ENCODE measurements around the gene IRF7.
"Not testable (repeated sequence)": the region's sequence is repeated elsewhere in the genome, so short reads cannot be mapped to it uniquely, and the experiment has no call there.

The IRF7 gene

DNA sequence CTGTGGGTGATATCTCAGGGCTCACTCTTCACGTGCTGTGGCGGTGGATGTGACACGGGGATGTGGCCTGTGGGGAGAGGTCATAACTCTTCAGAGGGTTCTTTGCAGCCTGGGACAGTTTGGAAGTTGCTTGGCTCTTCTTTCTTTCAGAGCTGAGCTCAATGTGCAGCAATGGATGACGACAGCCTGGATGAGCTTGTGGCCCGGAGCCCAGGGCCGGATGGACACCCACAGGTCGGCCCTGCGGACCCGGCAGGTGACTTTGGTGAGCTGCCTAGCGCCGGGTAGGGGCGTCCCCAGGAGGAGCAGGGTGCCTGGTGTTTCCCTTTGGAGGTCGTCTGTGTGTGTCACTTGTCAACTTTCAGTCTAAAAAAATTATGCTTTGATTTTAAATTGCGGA is 34.4 kb downstream of the IRF7 start:
- DNase-seq (ENCODE audit: low read depth): no peak

DNA sequence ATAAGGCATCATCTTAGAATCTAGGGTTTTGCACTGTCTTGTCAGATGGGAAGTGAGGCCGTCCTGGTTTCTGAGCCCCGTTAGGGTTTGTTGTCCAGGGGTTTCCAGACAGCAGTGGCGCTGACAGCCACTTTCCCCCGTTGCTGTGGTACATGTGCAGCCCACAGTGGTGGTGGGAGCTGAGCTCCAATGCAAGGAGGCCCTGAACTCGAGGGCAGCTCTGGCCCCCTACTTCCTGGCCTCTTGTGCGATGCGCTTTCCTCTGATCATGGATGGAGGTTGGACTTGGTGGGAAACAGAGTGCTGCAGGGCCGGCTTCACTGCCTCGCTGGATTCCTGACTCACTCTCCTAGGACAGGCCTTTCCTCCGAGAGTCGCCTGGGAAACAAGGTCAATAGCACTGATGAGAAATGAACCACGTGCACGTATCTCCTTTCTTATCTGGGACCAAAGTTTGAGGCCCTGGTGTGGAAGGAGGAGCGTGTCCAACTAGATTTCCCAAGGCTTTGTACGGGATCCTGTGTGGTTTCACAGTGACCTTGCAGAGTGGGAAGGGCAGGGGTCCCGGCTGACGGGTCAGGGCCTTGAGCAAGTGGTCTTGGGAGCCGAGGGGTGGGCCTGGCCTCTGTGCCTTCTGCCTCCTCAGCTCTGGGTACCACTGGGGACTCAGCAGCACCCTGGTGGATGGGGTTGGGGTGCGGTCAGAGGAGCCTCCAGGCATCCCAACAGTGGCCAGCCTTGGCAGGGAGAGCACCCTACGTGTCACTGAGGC is 35.7 kb downstream of the IRF7 start:
- no peak for DNase-seq (ENCODE audit: low read depth)

DNA sequence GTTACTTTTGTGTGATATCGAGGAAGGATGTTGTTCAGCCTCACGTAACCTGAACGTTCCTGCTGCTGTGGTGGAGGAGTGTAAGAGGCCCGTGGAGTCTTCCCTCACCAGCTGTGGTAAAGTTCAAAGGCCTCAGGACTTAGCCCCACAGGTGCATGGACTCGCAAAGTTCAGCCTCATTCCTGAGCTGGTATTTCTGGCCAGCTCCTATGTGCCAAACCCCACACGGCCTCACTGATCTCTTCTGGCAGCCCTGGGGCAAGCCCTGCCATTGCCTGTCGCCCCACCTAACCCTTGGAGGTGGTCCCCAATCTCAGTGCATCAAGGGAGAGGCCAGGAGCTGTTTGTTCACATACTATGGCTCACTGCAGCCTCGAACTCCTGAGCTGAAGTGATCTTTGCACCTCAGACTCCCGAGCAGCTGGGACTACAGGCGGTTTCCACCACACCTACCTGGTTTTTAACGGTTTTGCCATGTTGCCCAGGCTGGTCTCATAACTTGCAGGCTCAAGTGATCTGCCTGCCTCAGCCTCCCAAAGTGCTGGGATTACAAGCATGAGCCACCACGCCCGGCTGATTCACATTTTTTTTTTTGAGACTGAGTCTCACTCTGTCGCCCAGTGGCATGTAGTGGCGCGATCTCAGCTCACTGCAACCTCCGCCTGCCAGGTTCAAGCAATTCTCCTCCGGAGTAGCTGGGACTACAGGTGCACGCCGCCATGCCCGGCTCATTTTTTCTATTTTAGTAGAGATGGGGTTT is 37.3 kb downstream of the IRF7 start:
- no peak for DNase-seq (ENCODE audit: low read depth)

DNA sequence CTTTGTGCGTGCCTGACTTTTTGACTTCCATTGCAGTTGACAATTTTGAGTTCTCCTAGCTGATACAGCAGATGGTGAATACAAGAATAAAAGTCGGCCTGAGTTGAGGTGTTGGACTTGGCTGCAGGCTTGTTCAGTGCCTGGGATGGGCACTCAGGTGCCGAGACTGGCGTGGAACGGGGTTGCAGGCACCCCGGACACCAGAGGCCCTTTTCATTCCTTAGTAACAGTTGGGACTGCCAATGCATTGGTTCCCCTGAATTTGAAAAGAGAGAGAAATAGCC is 38.2 kb downstream of the IRF7 start:
- no peak for DNase-seq (ENCODE audit: low read depth)

DNA sequence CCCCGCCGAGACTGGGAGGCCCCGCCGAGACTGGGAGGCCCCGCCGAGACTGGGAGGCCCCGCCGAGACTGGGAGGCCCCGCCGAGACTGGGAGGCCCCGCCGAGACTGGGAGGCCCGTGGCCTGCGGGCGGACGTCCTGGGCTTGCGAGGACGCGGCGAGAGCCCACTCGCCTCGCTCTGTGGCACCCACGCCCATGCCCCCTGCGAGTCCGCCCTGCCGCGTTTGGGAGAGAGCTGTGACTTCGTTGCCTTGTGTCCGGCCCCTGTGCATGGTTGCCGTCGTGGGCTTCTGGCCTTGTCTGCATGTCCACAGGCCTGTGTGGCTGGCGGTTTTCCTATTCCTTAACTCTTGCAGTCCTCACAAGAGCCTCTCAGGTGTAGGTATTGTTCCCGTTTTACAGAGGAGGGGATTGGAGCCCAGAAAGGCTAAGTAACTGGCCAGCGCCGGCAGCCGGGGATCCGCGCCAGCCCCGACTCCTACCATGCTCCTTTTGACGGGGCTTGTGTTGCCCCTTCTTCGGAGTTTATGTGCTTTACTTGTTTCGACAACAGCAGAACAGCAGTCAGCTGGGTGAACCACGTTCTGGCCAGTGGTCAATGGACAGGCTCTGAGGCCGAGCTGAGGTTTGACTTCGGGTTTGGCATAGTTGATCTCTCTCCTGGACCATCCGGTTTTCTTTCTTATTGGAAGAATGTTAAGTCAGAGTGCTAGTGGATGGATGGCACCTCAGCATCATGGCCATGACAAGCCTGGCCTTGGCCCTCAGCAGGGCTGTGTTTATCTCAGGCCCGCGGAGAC is 38.7 kb downstream of the IRF7 start:
- no peak for DNase-seq (ENCODE audit: low read depth)

DNA sequence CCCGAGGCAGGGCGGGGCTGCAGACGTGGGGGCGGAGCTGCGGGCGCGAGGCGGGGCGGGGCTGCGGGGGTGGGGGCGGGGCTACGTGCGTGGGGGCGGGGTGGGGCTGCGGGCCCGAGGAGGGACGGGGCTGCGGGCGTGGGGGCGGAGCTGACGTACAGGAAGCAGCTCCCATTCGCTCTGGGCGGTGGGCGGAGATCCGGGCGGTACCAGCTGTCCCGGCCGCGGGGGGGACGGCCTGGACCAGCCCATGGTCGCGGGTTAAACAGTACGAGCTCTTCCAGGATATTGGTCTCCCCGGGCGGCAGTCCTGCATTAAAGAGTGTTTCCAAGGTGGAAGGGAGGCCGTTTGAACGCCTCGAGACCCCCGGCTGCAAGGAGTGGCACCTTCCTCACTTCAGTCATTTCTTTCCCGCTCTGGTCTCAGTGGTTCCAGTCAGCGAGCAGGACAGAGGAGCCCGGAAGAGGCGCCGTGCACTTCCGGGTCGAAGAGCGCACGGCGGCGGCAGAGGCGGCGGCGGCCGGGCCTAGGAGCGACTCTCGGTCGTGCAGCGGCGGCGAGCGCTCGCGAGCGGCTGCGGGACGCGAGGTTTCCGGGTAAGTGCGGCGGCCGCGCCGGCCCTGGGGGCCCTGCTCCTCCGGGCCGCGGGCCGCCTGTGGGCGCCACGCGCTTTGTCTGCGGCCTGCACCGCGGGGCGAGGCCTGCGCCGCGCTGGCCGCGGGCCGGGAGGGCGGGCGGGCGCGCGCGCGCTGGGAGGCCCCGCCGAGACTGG is 39.6 kb downstream of the IRF7 start, which contains the start of gene PHRF1:
Gene PHRF1 (plus strand): TSS at position 475 of the 773 bp plus-strand sequence. CDS start 5,043 bp downstream, outside the sequence.
- peak; percentile 88 for DNase-seq (ENCODE audit: low read depth)

DNA sequence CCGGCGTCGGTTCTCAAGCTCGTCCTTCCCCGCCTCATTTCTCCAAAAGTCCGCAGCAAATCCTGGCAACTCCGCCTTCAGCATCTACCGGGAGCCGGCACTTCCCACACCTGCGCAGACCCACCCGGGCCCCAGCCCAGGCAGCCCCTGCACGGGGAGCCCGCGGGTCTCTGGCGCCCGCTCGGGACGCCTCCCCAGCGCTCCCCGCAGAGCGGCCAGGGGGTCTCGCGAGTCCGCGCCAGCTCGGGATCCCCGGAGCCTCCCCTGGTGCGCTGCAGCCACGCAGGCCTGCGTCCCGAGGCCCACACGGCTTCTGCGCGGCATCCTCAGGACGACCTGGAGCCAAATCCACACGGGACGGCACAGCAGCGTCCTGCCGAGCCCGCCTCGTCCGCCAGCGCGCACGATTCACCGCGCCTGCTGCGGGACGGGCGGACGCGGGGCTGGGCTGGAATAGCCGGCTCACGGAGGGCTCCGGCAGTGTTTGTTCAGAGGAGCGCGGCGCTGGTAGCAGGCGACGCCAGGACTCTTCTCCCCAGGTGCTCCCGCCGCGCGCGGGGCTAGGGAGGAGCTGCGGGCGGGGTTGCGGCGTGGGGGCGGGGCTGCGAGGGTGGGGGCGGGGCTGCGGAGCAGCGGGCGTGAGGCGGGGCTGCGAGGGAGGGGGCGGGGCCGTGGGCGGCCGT is 40.3 kb downstream of the IRF7 start:
- DNase-seq (ENCODE audit: low read depth): no peak

DNA sequence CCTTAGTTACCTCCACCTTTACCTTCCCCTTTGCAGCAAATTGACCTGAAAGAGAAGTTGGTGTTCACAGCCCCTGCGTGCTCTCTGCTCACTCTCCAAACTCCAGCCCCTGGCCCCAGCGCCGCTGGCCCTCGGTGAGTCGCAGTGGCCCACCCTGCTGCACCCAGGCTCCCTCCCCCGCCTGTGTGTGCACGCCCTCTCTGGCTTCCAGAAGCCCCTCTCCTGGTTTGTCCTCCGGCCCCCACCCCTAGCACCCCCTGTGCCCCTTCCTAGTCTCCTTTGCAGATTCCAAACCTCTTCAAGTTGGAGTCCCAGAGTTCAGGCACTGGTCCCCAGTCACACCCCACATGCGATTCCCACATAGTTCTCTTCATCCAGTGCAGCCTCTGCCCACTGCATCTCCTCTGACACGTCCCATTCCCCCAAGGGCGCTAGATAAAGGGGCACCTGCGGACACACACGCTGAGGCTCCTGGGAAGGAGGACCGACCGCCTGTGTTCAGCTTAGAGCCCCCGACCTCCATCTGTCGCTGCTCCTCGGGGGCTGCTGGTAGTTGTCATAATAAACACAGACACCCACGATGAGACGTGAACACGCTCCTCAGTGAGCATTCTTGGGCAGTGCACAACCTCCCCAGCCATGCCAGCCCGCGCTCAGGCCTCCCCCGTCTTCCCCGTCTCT is 41.0 kb downstream of the IRF7 start:
- DNase-seq (ENCODE audit: low read depth): no peak

DNA sequence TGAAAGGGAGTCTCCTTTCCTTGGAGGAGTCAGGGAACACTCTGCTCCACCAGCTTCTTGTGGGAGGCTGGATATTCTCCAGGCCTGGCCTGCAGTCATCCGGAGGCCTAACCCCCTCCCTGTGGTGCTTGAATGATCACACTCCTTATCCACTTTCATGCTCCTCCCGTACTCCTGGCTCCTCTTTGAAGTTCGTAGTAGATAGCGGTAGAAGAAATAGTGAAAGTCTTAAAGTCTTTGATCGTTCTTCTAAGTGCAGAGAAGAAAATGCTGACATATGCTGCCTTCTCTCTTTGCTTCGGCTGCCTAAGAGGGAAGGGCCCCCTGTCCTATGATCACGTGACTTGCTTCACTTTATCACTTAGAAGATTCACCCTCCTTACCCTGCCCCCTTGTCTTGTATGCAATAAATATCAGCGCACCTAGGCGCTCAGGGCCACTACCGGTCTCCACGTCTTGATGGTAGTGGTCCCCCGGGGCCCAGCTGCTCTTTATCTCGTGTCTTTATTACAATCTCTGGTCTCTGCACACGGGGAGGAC is 41.6 kb downstream of the IRF7 start:
- DNase-seq (ENCODE audit: low read depth): not testable (repeated sequence)

DNA sequence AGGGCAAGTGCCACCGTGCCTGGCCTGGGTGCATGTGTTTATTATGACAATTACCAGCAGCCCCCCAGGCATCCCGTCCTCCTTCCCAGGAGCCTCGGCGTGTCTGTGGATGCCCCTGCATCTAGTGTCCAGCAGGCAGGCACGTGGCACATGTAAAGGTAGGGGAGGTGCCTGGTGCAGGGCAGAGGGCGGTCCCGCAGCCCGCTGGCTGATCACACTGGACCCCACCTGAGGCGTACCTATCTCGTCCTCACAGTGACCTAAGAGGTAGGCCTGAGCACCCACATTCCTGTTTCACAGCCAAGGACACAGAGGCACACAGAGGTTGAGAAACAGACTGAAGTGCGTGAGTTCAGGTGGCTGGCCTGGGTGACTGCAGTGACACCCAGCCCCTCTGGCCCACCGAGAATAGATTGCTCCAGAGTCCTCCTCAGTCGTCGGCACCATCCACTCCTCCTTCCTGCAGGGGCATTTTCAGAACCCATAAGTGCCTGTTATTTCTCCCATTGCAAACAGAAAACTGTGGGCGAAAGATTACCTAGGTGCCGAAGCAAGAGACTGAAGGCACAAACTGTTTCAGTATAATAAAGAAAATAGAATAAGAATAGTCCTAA is 42.5 kb downstream of the IRF7 start:
- no peak for DNase-seq (ENCODE audit: low read depth)

DNA sequence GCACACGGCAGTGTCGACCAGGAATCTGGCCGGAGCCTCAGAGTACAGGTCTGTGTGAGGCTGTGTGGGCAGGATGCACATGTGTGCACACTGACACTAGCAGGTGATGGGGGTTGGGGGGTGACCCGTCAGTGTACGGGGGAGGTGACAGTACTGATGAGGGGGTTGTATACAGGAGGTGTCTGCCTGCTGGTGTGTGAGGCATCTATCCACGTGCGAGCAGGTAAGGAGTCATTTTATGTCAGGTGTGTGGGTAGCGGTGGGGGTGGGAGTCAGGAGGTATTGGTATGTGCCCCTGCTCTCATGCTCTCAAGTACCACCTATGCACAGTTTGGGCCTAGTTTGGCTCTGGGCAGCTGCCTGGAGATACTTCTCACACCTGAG is 44.0 kb downstream of the IRF7 start:
- DNase-seq (ENCODE audit: low read depth): no peak

DNA sequence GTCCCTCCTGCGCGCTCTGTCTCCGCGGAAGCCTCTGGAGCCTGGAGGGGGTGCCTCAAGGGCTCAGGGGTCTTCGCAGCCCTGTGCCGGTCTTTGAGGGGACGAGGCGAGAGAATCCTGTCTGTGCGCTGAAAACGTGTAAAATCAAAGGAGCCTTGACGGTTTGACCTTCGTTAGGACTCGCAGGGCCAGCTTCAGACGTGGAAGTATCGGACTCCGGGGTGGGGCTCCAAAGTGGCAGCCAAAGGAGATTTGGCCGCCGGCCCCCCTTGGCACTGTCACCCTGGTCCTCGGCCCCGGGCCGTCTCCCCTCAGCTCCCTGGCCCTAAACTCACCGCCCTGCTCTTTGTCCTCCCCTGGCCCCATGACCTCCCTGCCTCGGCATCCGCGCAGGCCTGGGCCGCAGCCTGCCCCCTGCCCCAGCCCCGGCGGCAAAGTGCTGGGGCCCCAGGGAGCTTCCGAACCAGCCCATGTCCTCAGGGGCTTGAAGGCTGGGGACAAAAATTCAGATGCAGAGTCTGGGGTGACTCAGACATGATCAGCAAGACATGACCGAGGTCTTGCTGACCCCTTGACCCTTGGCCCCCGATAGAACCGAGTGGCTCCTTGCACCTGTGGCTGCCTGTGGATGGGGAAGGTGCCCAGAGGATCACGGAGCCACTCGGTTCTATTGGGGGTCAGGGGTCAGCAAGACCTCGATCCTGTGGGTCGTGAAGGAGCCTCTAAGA is 46.4 kb downstream of the IRF7 start:
- no peak for DNase-seq (ENCODE audit: low read depth)

DNA sequence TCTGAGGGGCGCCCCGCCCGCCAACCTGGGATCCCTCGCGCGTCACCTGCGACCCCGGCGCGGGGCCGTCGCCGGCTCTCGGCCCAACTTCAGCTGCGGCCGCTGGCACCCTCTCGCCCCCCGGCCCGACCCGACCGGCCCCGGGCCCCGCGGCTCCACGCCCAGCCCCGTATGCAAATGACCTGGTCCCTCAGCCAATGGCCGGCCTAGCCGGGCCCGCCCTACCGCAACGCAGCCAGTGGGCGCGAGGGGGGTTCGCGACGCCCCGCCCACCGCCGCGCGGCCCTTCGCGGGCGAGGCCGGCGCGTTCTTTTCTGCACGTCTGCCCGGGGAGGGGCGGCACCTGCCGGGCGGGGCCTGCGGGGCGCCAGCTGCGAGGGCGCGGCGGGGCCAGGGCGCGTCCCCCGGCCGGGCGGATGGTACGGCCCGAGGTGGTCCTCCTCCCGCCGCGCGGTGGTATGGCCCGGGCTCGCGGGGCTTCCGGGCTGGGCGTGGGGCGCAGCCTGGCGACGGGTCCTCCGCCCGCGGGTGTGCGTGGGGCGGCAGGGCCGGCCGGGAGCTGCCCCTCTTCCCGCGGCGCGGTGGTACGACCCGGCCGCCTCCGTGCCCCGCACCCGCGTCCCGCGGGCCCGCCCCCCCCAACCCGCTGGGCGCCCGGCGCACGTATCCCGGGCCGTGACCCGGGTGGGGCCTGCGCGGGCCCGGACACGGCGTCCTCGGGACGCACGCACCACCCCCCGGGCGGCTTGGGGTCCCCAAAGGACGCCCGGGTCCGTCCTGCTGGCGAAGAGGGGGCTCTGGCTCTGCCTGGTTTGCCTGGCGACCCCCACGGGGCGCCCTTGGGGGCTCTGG is 47.2 kb downstream of the IRF7 start:
- peak; percentile 63 for DNase-seq (ENCODE audit: low read depth)

DNA sequence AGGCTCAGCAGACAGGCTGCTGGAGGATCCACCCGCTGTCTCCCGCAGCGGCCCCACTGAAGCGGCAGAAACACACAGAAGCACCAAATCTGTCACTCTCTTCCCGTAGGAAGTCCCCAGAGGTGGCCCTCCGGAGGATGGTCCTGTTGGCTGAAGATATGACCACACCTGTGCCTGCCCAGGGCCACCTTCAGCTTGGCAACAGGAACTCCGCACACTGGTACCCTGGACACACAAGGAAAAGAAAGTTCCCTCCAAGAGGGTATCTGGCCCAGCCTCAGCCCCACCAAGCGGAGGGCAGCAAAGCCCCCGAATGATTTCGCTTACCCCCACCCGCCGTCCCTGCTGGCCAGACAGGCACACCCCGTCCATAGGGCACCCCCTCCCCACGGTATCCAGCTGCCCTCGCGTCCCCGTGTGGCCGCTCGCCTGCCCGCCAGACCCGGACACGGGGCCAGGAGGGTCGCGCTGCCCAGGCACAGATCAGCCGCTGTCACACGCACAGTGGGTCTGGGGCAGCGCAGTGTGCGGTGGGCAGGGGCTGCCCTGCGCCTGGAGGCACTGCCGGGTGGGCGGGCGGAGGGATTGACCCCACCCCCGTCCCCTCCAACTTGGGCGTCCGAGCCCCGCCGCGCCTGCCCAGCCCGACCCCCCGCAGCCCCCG is 48.0 kb downstream of the IRF7 start:
- DNase-seq (ENCODE audit: low read depth): no peak

DNA sequence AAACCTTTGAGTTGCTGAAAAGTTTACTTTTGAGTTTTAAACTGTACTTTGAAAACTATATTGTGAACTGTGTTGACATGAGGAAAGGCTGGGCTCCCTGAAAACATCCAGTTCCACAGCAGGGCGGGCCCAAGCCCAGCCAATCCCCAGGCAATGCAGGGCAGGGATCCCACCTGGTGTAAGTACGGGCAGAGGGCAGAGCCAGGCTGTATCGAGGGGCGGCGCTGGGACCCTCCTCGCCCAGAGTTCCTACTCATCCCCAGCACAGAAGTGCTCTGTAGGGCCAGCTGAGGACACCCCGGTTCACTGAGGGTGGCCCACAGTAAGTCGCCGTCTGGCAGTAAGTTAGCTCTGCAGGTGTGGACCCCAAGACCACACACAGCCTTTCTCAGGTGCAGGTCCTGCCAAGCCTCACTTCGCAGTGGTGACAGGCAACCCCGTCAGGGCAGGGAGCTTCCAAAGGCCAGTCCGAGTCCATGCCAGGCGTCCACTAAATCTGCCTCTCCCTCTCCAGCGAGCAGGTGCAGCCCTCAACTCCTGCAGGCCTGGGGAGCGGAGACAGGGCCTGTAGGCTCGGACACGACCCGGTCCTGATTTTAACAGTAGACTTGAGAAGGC is 48.6 kb downstream of the IRF7 start:
- no peak for DNase-seq (ENCODE audit: low read depth)

DNA sequence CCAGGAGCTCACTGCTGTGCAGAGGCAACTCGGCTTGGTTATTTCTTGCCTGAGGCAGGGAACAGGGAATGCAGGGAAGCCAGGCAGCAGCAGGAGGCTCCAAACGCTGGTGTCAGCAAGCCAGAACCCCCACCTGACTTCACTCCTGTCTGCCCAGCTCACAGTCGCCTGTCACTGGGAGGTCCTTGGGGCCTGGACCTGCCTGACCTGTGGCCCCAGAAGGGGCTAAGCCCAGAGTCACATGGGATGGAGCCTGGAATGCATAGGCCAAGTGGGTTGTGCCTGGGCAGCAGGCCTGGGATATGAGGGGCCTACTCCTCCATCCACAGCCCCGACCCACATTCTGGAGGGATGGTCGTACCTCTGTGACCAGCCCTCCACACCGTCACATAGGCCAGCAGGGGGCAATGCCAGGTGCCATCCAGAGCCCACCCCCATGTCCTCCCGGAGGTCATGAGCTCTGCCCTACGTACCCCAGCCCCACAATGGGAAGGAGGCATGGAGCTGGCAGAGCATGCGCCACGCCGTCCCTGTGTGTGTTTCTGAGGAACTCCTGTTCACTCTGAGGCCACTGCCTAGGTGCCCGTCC is 49.7 kb downstream of the IRF7 start:
- no peak for DNase-seq (ENCODE audit: low read depth)
